CD14-positive monocyte (primary cell): ENCODE measurements around the gene GCNA. TPM values are rescaled to one million over a fixed set of nuclear protein-coding genes. Genes with fewer than 3 reads are reported as not detected.

Source experiments
- DNase-seq, 3 donors: peaks; one replicate each; pipeline ENCODE4 v3.0.0-alpha.2; 2011 to 2022
- H2AFZ ChIP-seq: 2 replicates; pipeline ENCODE4 v1.6.0; 2012; ENCODE audit warnings: mild to moderate bottlenecking, low read depth, low read length, inconsistent platforms; ENCODE audit not compliant: insufficient read depth, poor library complexity, severe bottlenecking
- H3K27ac ChIP-seq, 2 donors: 1 replicate in 1 of 2; 2 replicates in 1 of 2; pipeline ENCODE4 v1.5.1; 2012 to 2013; ENCODE audit warnings: low read length in 2 of 2, control low read depth in 1 of 2, inconsistent platforms in 1 of 2, low read depth in 1 of 2, mild to moderate bottlenecking in 1 of 2
- H3K27me3 ChIP-seq, 2 donors: one replicate each; pipeline versions ENCODE4 v1.6.0 to v1.6.1; 2011 to 2013; ENCODE audit warnings: low read length in 2 of 2; ENCODE audit not compliant: control insufficient read depth in 2 of 2, insufficient read depth in 2 of 2
- H3K36me3 ChIP-seq, 2 donors: replicated peaks in 1 of 2; 1 replicate in 1 of 2; 2 replicates in 1 of 2; pipeline versions ENCODE4 v1.5.1 to v1.6.1; 2012 to 2013; ENCODE audit warnings: low read length in 2 of 2, control low read depth in 1 of 2, inconsistent platforms in 1 of 2, mild to moderate bottlenecking in 1 of 2; ENCODE audit not compliant: insufficient read depth in 2 of 2, control insufficient read depth in 1 of 2
- H3K4me1 ChIP-seq, 2 donors: 1 replicate in 1 of 2; 2 replicates in 1 of 2; pipeline versions ENCODE4 v1.5.1 to v1.6.1; 2012 to 2013; ENCODE audit warnings: low read length in 2 of 2, control low read depth in 1 of 2, inconsistent platforms in 1 of 2, mild to moderate bottlenecking in 1 of 2, moderate library complexity in 1 of 2; ENCODE audit not compliant: insufficient read depth in 2 of 2, control insufficient read depth in 1 of 2
- H3K4me2 ChIP-seq: replicated peaks from 2 replicates; pipeline ENCODE3; 2012; ENCODE audit warnings: low read length, moderate library complexity, mild to moderate bottlenecking; ENCODE audit not compliant: poor library complexity, severe bottlenecking; ENCODE audit errors: extremely low read depth
- H3K4me3 ChIP-seq, 3 experiments: fragments of 200-600 bp in 1 of 3; sonication (generic) in 1 of 3; replicated peaks in 1 of 3; 1 replicate in 2 of 3; 2 replicates in 1 of 3; pipeline ENCODE4 v1.5.1; 2011 to 2013; ENCODE audit warnings: low read length in 3 of 3, mild to moderate bottlenecking in 3 of 3, control low read depth in 2 of 3, low read depth in 2 of 3, inconsistent platforms in 1 of 3, moderate library complexity in 1 of 3
- H3K79me2 ChIP-seq: 2 replicates; pipeline ENCODE4 v1.6.0; 2012; ENCODE audit warnings: mild to moderate bottlenecking, control low read depth, inconsistent platforms, low read length, moderate library complexity; ENCODE audit not compliant: insufficient read depth
- H3K9ac ChIP-seq: 2 replicates; pipeline ENCODE4 v1.6.0; 2017; ENCODE audit warnings: low read length, mild to moderate bottlenecking; ENCODE audit not compliant: insufficient read depth, poor library complexity, severe bottlenecking
- H3K9me3 ChIP-seq, 2 donors: replicated peaks in 1 of 2; 1 replicate in 1 of 2; 2 replicates in 1 of 2; pipeline versions ENCODE4 v1.5.1 to v1.6.1; 2012 to 2013; ENCODE audit warnings: low read length in 2 of 2, control low read depth in 1 of 2; ENCODE audit not compliant: control insufficient read depth in 1 of 2, insufficient read depth in 1 of 2
- H4K20me1 ChIP-seq: 2 replicates; pipeline ENCODE4 v1.6.0; 2012; ENCODE audit warnings: mild to moderate bottlenecking, low read length, control low read depth, moderate library complexity; ENCODE audit not compliant: insufficient read depth
- H3K27ac Mint-ChIP-seq, 7 donors: one replicate each; pipeline ENCODE4 v1.8.0; 2020; ENCODE audit warnings: mild to moderate bottlenecking in 7 of 7, mixed read lengths in 7 of 7, moderate library complexity in 6 of 7, inconsistent platforms in 2 of 7
- H3K27me3 Mint-ChIP-seq, 3 donors: one replicate each; pipeline ENCODE4 v1.8.0; 2021 to 2022; ENCODE audit warnings: low read depth in 3 of 3, mild to moderate bottlenecking in 3 of 3, mixed read lengths in 3 of 3, moderate library complexity in 3 of 3, inconsistent platforms in 1 of 3
- H3K36me3 Mint-ChIP-seq, 2 donors: one replicate each; pipeline ENCODE4 v1.8.0; 2020; ENCODE audit warnings: mixed read lengths in 2 of 2, inconsistent platforms in 1 of 2, mild to moderate bottlenecking in 1 of 2
- H3K4me1 Mint-ChIP-seq: one replicate; pipeline ENCODE4 v1.8.0; 2020; ENCODE audit warnings: mild to moderate bottlenecking, mixed read lengths
- H3K4me3 Mint-ChIP-seq, 2 donors: one replicate each; pipeline ENCODE4 v1.8.0; 2020; ENCODE audit warnings: mild to moderate bottlenecking in 2 of 2, mixed read lengths in 2 of 2, moderate library complexity in 1 of 2
- H3K9me3 Mint-ChIP-seq, 7 donors: one replicate each; pipeline ENCODE4 v1.8.0; 2020 to 2022; ENCODE audit warnings: mixed read lengths in 7 of 7, mild to moderate bottlenecking in 6 of 7, moderate library complexity in 6 of 7, inconsistent platforms in 2 of 7
- CTCF ChIP-seq: fragments of 200-600 bp; IDR thresholded peaks from one replicate; pipeline ENCODE4 v1.8.0; 2022; ENCODE audit warnings: antibody characterized with exemption, mild to moderate bottlenecking
- WGBS: methylation state at CpG from one replicate; pipeline ENCODE4 v1.1.5; 2013; ENCODE audit warnings: missing lambda C conversion rate; ENCODE audit not compliant: insufficient coverage; 5-methylcytosine and 5-hydroxymethylcytosine counted together
- intact Hi-C, 2 donors: fragments of 100-400 bp; cut with micrococcal nuclease; formaldehyde crosslinking; loops; one replicate each; pipeline versions ENCODE4 v1.15.0 to v1.15.1; 2023
- polyA plus RNA-seq, 3 donors: library from polyadenylated mRNA; depleted of rRNA in 1 of 3; unstranded in 2 of 3; stranded (reverse) in 1 of 3; fragments of 300-500 nt in 2 of 3; fragments of >200 nt in 1 of 3; fragmentation: Illumina TruSeq in 2 of 3; gene quantifications; 1 replicate in 2 of 3; 2 replicates in 1 of 3; pipeline ENCODE4 v1.2.3, GENCODE V29; 2012 to 2021

Gene GCNA
- polyA plus RNA-seq, 3 donors: 0.26 to 4.7 (median 0.27) TPM

- no peaks in the 10 kb centered on the region for H3K9me3 ChIP-seq
- peaks cover 0 to 7% (median 0%) of the 10 kb centered on the region in 3 donors for H3K27me3 Mint-ChIP-seq
- no peaks in the 10 kb centered on the region for H3K4me1 ChIP-seq
- H3K36me3 Mint-ChIP-seq: peaks cover 83% of the 10 kb centered on the region in 2 donors
- H3K4me1 Mint-ChIP-seq: no peaks in the 10 kb centered on the region
- TF ChIP-seq CTCF: no peak
- intact Hi-C loops: no loop called here
- H3K36me3 ChIP-seq: peaks cover 60 to 93% of the 10 kb centered on the region in 2 donors
- no peak overlapping the region for H3K4me3 ChIP-seq
- H3K27me3 ChIP-seq: no peaks in the 10 kb centered on the region
- 40% methylated on average over 1 of the region's 9 CpGs for WGBS
- no peak overlapping the region for H3K4me3 Mint-ChIP-seq
- H3K27ac Mint-ChIP-seq: peak overlapping the region in 2 of 7 donors; percentile 14 to 57
- no peak overlapping the region for H3K27ac ChIP-seq
- no peaks in the 10 kb centered on the region for H3K79me2 ChIP-seq
- no peak overlapping the region for H2AFZ ChIP-seq
- H4K20me1 ChIP-seq: no peaks in the 10 kb centered on the region
- DNase-seq: no peak
- peaks cover 0 to 4% (median 0%) of the 10 kb centered on the region in 7 donors for H3K9me3 Mint-ChIP-seq
- no peak overlapping the region for H3K4me2 ChIP-seq
- H3K9ac ChIP-seq: no peak overlapping the region
Observed at GRCh38 chrX:71606536-71607216, 28.4 kb downstream of the GCNA start.

GRCh38 chrX:71607488-71607887, 29.3 kb downstream of the GCNA start:
- H3K27ac Mint-ChIP-seq: no peak overlapping the region
- H3K4me1 Mint-ChIP-seq: no peaks in the 10 kb centered on the region
- peaks cover 0 to 4% (median 0%) of the 10 kb centered on the region in 3 donors for H3K27me3 Mint-ChIP-seq
- H3K36me3 Mint-ChIP-seq: peaks cover 84 to 85% of the 10 kb centered on the region in 2 donors
- Histone ChIP-seq H3K4me2 (no peak overlapping the region), H3K36me3 (peaks cover 63 to 92% of the 10 kb centered on the region in 2 donors), H4K20me1 (no peaks in the 10 kb centered on the region), H3K4me3 (no peak overlapping the region), H3K79me2 (no peaks in the 10 kb centered on the region), H3K9ac (no peak overlapping the region), H3K27me3 (no peaks in the 10 kb centered on the region), H3K27ac (no peak overlapping the region), H3K9me3 (no peaks in the 10 kb centered on the region), H2AFZ (no peak overlapping the region), H3K4me1 (no peaks in the 10 kb centered on the region)
- TF ChIP-seq CTCF: no peak
- H3K9me3 Mint-ChIP-seq: peaks cover 0 to 4% (median 0%) of the 10 kb centered on the region in 7 donors
- no peak overlapping the region for H3K4me3 Mint-ChIP-seq
- intact Hi-C loops: no loop called here
- DNase-seq: no peak
- no CpG with 5 or more reads among the region's 2 CpGs for WGBS
